Measurements from ENCODE around the gene VAV1.

GRCh38 chr19:6803036-6803404, 30.5 kb downstream of the VAV1 start:
- 0 out of 2 replicates have a peak, but pooled peaks have one; percentile 27 for TF ChIP-seq POLR2AphosphoS5 (IDR thresholded peaks at IDR 0.05; ENCODE audit: low read depth, low read length)
- peak; percentile 73 for TF ChIP-seq POLR2A (IDR thresholded peaks at IDR 0.05; ENCODE audit: low read depth, low read length)
- TF ChIP-seq SPI1 (IDR thresholded peaks at IDR 0.05; ENCODE audit: low read depth, low read length): peak; percentile 47

Data from GM12891 (cell line).